HG03103 (cell line): ENCODE data around the gene GLIS1.

Experiments used
- ATAC-seq: cut with Tn5 transposase; IDR thresholded peaks from one replicate; pipeline ENCODE4 v1.9.1; 2021; ENCODE audit warnings: low read depth; ENCODE audit not compliant: unreplicated experiment

The GLIS1 gene

GRCh38 chr1:53517109-53517508, 221.9 kb downstream of the GLIS1 start:
- no peak for ATAC-seq

- ATAC-seq = no peak
Observed at GRCh38 chr1:53516181-53516580, 222.8 kb downstream of the GLIS1 start.

- ATAC-seq = no peak
Observed at GRCh38 chr1:53514436-53514835, 224.5 kb downstream of the GLIS1 start.

GRCh38 chr1:53513846-53514245, 225.1 kb downstream of the GLIS1 start:
- no peak for ATAC-seq

GRCh38 chr1:53512807-53513755, 225.9 kb downstream of the GLIS1 start:
- ATAC-seq = no peak

- ATAC-seq = no peak
Observed at GRCh38 chr1:53511933-53512806, 226.8 kb downstream of the GLIS1 start.

GRCh38 chr1:53511323-53511932, 227.5 kb downstream of the GLIS1 start:
- no peak for ATAC-seq

- no peak for ATAC-seq
Observed at GRCh38 chr1:53510215-53510614, 228.7 kb downstream of the GLIS1 start.

GRCh38 chr1:53509775-53510174, 229.2 kb downstream of the GLIS1 start:
- no peak for ATAC-seq

- ATAC-seq = no peak
Observed at GRCh38 chr1:53508991-53509666, 229.8 kb downstream of the GLIS1 start.

- ATAC-seq = no peak
Observed at GRCh38 chr1:53508056-53508990, 230.6 kb downstream of the GLIS1 start.

- ATAC-seq = no peak
Observed at GRCh38 chr1:53507116-53507820, 231.7 kb downstream of the GLIS1 start.

GRCh38 chr1:53506355-53507050, 232.5 kb downstream of the GLIS1 start:
- no peak for ATAC-seq

- no peak for ATAC-seq
Observed at GRCh38 chr1:53505891-53506290, 233.1 kb downstream of the GLIS1 start.

GRCh38 chr1:53505401-53505800, 233.6 kb downstream of the GLIS1 start:
- no peak for ATAC-seq

GRCh38 chr1:53504901-53505300, 234.1 kb downstream of the GLIS1 start:
- no peak for ATAC-seq

- ATAC-seq = no peak
Observed at GRCh38 chr1:53503433-53504217, 235.3 kb downstream of the GLIS1 start.
